Measurements from ENCODE around the gene KIFBP. TPM values are rescaled to one million over a fixed set of nuclear protein-coding genes. Genes with fewer than 3 reads are reported as not detected.

KIFBP gene
- total RNA-seq, 1 experiment from 2014 or later, result 44.7 TPM

GRCh38 chr10:69007260-69007659 lies 18.7 kb downstream of the KIFBP start:
- WGBS (ENCODE audit: extremely low coverage, insufficient read length, low lambda C conversion rate), result no CpG with 5 or more reads among the region's 3 CpGs
- no peak overlapping the region for H2AFZ ChIP-seq (ENCODE audit: low read length)
- H3K9me3 Mint-ChIP-seq, result no peaks in the 10 kb centered on the region
- H2BK5ac ChIP-seq (ENCODE audit: insufficient read length, low read length), result no peak overlapping the region
- H3K36me3 Mint-ChIP-seq (ENCODE audit: insufficient read depth in 1 of 3, low read depth in 3 of 3), result peaks cover 0 to 40% (median 39%) of the 10 kb centered on the region in 3 experiments; a peak in 5 of 7 replicates
- H3K23ac ChIP-seq (ENCODE audit: insufficient read length, low read depth, low read length), result no peak overlapping the region
- H2AK5ac ChIP-seq (ENCODE audit: insufficient read length, low read length), result no peak overlapping the region
- no peak overlapping the region for H4K5ac ChIP-seq (ENCODE audit: insufficient read length, low read depth, low read length)
- H3K4me3 Mint-ChIP-seq, result no peak overlapping the region
- H3K9me3 ChIP-seq (ENCODE audit: control insufficient read depth, low read depth, low read length), result no peaks in the 10 kb centered on the region
- H3K4me1 ChIP-seq (ENCODE audit: insufficient read depth, low read length), result no peaks in the 10 kb centered on the region
- no peak overlapping the region for H2BK15ac ChIP-seq (ENCODE audit: low read depth, low read length)
- no peak overlapping the region for H3K9ac ChIP-seq (ENCODE audit: extremely low read depth, insufficient read length, low read length)
- H2BK20ac ChIP-seq (ENCODE audit: low read depth, low read length, poor library complexity, severe bottlenecking), result no peak overlapping the region
- H2BK120ac ChIP-seq (ENCODE audit: low read depth, low read length, poor library complexity, severe bottlenecking), result no peak overlapping the region
- H3K4me1 Mint-ChIP-seq, result no peaks in the 10 kb centered on the region
- TF ChIP-seq CTCF (conservative IDR thresholded peaks at IDR 0.05), result 0 out of 3 replicates have a peak, but pooled peaks have one; percentile 13
- H3K14ac ChIP-seq (ENCODE audit: insufficient read depth, low read length), result no peak overlapping the region
- H4K20me1 ChIP-seq (ENCODE audit: control insufficient read depth, insufficient read depth, insufficient read length), result no peaks in the 10 kb centered on the region
- H3K4me2 ChIP-seq (ENCODE audit: insufficient read depth, insufficient read length, low read length), result no peak overlapping the region
- H4K91ac ChIP-seq (ENCODE audit: insufficient read length, low read depth, low read length), result no peak overlapping the region
- no peak for DNase-seq
- no peak overlapping the region for H3K18ac ChIP-seq (ENCODE audit: insufficient read length, low read depth, low read length)
- H2BK12ac ChIP-seq (ENCODE audit: insufficient read length, low read depth, low read length), result no peak overlapping the region
- no peak overlapping the region for H3K27ac ChIP-seq (ENCODE audit: insufficient read length, low read depth, low read length)
- H3K79me1 ChIP-seq (ENCODE audit: insufficient read depth, low read depth, low read length, poor library complexity, severe bottlenecking), result no peaks in the 10 kb centered on the region
- no peaks in the 10 kb centered on the region for H3K23me2 ChIP-seq (ENCODE audit: insufficient read length, low read depth, low read length, poor library complexity, severe bottlenecking)
- H3K56ac ChIP-seq (ENCODE audit: insufficient read length, low read depth, low read length), result no peak overlapping the region
- no peak overlapping the region for H3K4ac ChIP-seq (ENCODE audit: low read depth, low read length)
- no peaks in the 10 kb centered on the region for H3K79me2 ChIP-seq (ENCODE audit: insufficient read depth, low read length)
- no peak overlapping the region for H3T11ph ChIP-seq (ENCODE audit: low read length)
- no peak overlapping the region for H3K27ac Mint-ChIP-seq
- H3K27me3 ChIP-seq (ENCODE audit: insufficient read depth, low read length), result no peaks in the 10 kb centered on the region
- H4K8ac ChIP-seq (replicated peaks; ENCODE audit: insufficient read length, low read depth, low read length), result no peak overlapping the region
- H3K27me3 Mint-ChIP-seq (ENCODE audit: low read depth), result no peaks in the 10 kb centered on the region
